Measurements from ENCODE around the gene CP.

- TF ChIP-seq PPARG (CRISPR knock-in tag; conservative IDR thresholded peaks at IDR 0.05) (no peak), PATZ1 (CRISPR knock-in tag; IDR thresholded peaks at IDR 0.05) (no peak)
Measured at GRCh38 chr3:149252272-149252671, 30.6 kb upstream of the CP start.

All from HepG2 (cell line).